ENCODE measurements around the gene DHX32. TPM values are rescaled to one million over a fixed set of nuclear protein-coding genes. Genes with fewer than 3 reads are reported as not detected.

DHX32 gene
- total RNA-seq, 1 experiment from 2014 or later = 36.2 TPM

DNA sequence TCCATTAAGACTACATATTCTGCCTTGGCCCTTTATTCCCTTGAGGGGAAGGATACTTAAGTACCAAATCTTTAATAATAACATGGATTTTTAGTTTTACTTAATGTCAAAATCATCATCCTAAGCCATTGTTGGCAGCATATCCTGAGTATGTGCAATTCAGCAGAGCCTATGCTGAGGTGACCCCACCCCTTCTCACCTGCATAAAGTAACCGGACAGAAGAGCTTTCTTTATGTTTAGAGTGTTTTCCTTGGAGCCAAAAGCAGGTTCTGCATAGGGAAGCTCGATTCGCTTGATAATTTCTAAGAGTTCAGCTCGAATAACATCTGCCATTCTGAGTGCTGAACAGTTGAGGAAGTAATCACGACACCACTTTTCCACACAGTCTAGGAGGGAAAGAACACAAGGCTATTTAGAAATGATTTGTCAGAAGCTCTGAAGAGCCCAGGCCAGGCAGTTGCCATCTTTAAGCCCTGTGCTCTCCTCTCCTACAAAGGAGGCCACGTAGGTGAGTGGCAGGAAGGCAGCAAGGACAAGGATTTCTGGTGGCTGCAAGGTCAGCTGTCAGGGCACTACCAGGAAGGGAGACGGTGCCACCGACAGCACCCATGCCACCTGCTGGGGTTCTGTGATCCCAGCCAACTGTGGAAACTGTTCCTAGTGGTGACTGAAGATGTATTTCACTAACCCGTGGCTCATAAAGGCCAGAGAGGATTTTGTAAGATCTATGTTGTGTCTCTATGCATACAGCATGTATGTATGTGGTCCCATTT, 42.1 kb downstream of the DHX32 start:
- BruUV-seq (replicated peaks) = no TSS peak
- H3K9me3 ChIP-seq (ENCODE audit: low read depth, low read length, poor library complexity, severe bottlenecking) = no peaks in the 10 kb centered on the region
- POLR2A ChIA-PET (ENCODE audit: low non-redundant PET) = no interaction called here
- CTCF ChIA-PET = no interaction called here
- no peak overlapping the region for H3K27ac ChIP-seq (ENCODE audit: low read depth, low read length, poor library complexity, severe bottlenecking)
- no peak for DNase-seq (ENCODE audit: low spot score)
- no peak overlapping the region for H3K4me3 ChIP-seq (ENCODE audit: low read depth, low read length, poor library complexity, severe bottlenecking)
- H3K4me1 ChIP-seq (ENCODE audit: insufficient read depth, low read length, poor library complexity, severe bottlenecking) = no peaks in the 10 kb centered on the region
- intact Hi-C loops (cut with micrococcal nuclease; ENCODE audit: unreplicated experiment) = no loop called here
- H3K27me3 ChIP-seq (replicated peaks; ENCODE audit: insufficient read depth, low read depth, low read length, poor library complexity) = no peaks in the 10 kb centered on the region
- peaks cover 70% of the 10 kb centered on the region for H3K36me3 ChIP-seq (ENCODE audit: insufficient read depth, low read length, poor library complexity, severe bottlenecking)
- TF ChIP-seq EZH2 (IDR thresholded peaks at IDR 0.05; ENCODE audit: borderline replicate concordance, low read depth, low read length, poor library complexity, severe bottlenecking) = no peak
- TF ChIP-seq, protein P1, sequence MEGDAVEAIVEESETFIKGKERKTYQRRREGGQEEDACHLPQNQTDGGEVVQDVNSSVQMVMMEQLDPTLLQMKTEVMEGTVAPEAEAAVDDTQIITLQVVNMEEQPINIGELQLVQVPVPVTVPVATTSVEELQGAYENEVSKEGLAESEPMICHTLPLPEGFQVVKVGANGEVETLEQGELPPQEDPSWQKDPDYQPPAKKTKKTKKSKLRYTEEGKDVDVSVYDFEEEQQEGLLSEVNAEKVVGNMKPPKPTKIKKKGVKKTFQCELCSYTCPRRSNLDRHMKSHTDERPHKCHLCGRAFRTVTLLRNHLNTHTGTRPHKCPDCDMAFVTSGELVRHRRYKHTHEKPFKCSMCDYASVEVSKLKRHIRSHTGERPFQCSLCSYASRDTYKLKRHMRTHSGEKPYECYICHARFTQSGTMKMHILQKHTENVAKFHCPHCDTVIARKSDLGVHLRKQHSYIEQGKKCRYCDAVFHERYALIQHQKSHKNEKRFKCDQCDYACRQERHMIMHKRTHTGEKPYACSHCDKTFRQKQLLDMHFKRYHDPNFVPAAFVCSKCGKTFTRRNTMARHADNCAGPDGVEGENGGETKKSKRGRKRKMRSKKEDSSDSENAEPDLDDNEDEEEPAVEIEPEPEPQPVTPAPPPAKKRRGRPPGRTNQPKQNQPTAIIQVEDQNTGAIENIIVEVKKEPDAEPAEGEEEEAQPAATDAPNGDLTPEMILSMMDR (conservative IDR thresholded peaks at IDR 0.05; ENCODE audit: low read depth, low read length) = no peak

DNA sequence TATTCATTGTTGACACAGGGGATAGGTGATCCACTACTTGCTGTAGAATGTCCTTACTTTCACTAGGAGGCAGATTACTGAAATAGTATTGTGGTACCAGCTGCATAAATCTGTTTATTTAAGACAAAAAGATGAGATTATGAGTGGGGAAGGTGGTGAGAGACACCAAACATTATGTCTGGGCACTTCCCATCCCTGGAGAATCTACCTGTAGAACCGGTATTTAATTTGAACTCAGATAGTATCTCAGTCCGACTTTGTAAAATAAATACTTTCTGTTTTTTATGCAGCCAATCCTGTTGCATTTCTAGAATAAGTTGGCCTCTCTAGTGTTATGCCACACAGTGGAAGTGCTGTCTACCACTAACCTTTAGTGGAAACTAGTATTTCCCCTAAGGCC, 44.3 kb downstream of the DHX32 start:
- Histone ChIP-seq H3K9me3 (ENCODE audit: low read depth, low read length, poor library complexity, severe bottlenecking) (no peaks in the 10 kb centered on the region), H3K36me3 (ENCODE audit: insufficient read depth, low read length, poor library complexity, severe bottlenecking) (peaks cover 85% of the 10 kb centered on the region), H3K4me3 (ENCODE audit: low read depth, low read length, poor library complexity, severe bottlenecking) (no peak overlapping the region), H3K4me1 (ENCODE audit: insufficient read depth, low read length, poor library complexity, severe bottlenecking) (no peaks in the 10 kb centered on the region), H3K27me3 (replicated peaks; ENCODE audit: insufficient read depth, low read depth, low read length, poor library complexity) (no peaks in the 10 kb centered on the region), H3K27ac (ENCODE audit: low read depth, low read length, poor library complexity, severe bottlenecking) (no peak overlapping the region)
- BruUV-seq (replicated peaks) = no TSS peak
- intact Hi-C loops (cut with micrococcal nuclease; ENCODE audit: unreplicated experiment) = no loop called here
- POLR2A ChIA-PET (ENCODE audit: low non-redundant PET) = no interaction called here
- CTCF ChIA-PET = no interaction called here
- TF ChIP-seq EZH2 (IDR thresholded peaks at IDR 0.05; ENCODE audit: borderline replicate concordance, low read depth, low read length, poor library complexity, severe bottlenecking) = no peak
- TF ChIP-seq, protein P1 (conservative IDR thresholded peaks at IDR 0.05; ENCODE audit: low read depth, low read length) = no peak
- no peak for DNase-seq (ENCODE audit: low spot score)

DNA sequence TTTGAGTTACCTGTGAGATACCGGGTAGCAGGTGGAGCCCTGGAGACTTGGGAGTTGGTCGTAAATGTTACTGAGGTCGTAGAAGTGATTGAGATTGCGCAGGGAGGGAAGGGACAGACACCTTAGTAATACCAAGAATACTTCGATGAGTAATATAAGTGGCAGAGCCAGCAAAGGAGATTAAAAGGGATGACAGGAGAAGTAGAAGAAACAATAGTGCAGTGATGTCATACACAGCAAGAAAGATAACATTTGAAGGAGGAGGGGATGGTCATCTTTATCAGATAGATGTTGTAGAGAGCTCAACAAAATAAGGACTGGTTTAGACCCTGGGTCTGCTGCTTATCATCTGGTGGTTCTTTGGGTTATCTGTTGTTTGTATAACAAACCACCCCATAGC, 52.8 kb downstream of the DHX32 start:
- TF ChIP-seq, protein P1 (conservative IDR thresholded peaks at IDR 0.05; ENCODE audit: low read depth, low read length) = no peak
- TF ChIP-seq EZH2 (IDR thresholded peaks at IDR 0.05; ENCODE audit: borderline replicate concordance, low read depth, low read length, poor library complexity, severe bottlenecking) = no peak
- no TSS peak for BruUV-seq (replicated peaks)
- intact Hi-C loops (cut with micrococcal nuclease; ENCODE audit: unreplicated experiment) = no loop called here
- H3K4me1 ChIP-seq (ENCODE audit: insufficient read depth, low read length, poor library complexity, severe bottlenecking) = peaks cover 8% of the 10 kb centered on the region
- ChIA-PET CTCF (no interaction called here), POLR2A (ENCODE audit: low non-redundant PET) (no interaction called here)
- peaks cover 76% of the 10 kb centered on the region for H3K36me3 ChIP-seq (ENCODE audit: insufficient read depth, low read length, poor library complexity, severe bottlenecking)
- no peak overlapping the region for H3K4me3 ChIP-seq (ENCODE audit: low read depth, low read length, poor library complexity, severe bottlenecking)
- H3K27ac ChIP-seq (ENCODE audit: low read depth, low read length, poor library complexity, severe bottlenecking) = no peak overlapping the region
- no peak for DNase-seq (ENCODE audit: low spot score)
- no peaks in the 10 kb centered on the region for H3K27me3 ChIP-seq (replicated peaks; ENCODE audit: insufficient read depth, low read depth, low read length, poor library complexity)
- H3K9me3 ChIP-seq (ENCODE audit: low read depth, low read length, poor library complexity, severe bottlenecking) = no peaks in the 10 kb centered on the region
